ENCODE data around the gene SLIT1.

SLIT1 gene

GRCh38 chr10:97063271-97063982, 122.3 kb downstream of the SLIT1 start:
- DNase-seq (ENCODE audit: low spot score), result no peak

GRCh38 chr10:97062456-97062855, 123.3 kb downstream of the SLIT1 start:
- no peak for DNase-seq (ENCODE audit: low spot score)

DNA sequence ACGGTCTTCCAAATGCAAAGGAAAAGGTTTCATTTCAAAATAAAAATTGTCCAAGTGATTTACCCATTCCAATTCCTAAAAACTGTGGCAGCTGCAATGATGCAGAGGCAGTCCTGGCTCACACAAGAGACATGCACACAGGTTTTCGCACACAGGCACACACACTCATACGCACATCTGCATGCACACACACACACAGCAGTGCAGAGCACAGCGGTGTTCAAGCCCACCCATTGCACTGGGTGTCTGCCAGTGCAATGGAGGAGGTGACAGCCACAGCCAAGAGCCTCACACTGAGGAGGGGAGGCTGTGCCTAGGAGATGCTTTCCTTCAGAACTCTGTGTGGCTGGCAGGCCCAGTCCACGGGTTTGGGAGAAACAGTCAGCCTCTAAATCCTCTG, 123.7 kb downstream of the SLIT1 start:
- DNase-seq (ENCODE audit: low spot score), result no peak

GRCh38 chr10:97061423-97061822, 124.3 kb downstream of the SLIT1 start:
- no peak for DNase-seq (ENCODE audit: low spot score)

DNA sequence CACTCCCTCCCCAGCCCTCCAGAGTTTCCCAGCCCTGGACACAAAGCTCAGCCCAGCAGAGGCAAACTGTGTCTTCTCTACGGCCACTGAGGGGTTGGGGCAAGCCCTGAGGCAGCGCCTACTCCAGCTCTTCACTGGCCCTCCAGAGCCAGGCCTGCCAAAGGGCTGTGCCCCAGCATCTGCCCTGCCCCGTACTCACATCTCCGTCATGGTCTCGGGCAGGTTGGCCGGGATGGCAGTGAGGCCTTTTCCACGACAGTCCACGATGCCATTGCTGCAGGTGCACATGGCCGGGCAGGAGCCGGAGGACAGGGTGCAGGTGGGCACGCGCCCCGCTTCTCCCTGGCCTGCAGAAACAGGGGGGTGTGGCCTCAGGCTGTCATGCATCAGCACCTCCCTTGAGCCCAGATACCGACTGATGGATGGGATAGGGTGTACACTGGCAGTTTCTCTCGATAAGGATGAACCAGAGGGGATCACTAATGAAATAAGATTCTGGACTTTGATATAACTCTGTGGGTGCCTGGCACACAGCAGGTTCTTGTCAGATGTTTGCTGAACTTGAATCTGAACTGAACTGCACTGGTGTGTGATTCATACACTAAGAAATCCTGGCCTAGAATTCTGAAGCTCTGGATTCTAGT, 125.2 kb downstream of the SLIT1 start:
- no peak for DNase-seq (ENCODE audit: low spot score)

GRCh38 chr10:97059872-97060205, 125.9 kb downstream of the SLIT1 start:
- no peak for DNase-seq (ENCODE audit: low spot score)

- no peak for DNase-seq (ENCODE audit: low spot score)
These were observed 126.5 kb downstream of the SLIT1 start for GRCh38 chr10:97059006-97059871.

GRCh38 chr10:97058521-97058920, 127.2 kb downstream of the SLIT1 start:
- DNase-seq (ENCODE audit: low spot score), result no peak

DNA sequence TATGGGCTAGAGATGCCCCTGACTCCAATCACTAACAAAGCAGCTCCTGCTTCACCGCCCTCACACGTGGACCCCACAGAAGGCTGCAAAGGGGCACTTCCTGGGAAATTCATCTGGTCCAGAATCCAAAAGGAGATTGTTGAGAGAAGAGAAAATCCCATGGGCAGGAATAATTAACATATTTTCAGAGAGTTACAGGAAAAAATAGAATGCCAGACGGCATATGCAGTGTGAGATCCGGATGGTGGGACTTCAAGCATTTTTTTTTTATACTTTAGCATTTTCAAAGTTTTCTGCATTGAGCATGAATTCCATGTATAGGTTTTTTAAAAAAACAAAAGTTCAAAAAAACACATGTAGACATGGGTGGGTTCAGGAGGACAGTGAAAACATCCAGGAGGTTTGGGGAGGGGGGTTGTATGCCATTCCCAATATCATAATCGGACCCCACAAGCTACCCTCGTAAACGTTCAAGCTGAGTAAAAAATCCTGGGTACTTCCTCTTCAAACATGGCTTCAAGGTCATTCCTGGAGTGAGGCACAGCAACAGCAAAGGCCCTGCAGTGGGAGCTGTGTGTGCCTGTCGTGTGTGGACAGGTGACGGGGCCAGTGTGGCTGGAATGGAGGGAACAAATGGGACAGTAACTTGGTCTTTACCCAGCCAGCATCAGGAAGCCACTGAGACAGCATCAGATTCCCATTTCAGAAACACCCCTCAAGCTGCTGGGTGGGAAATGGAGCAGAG, 128.1 kb downstream of the SLIT1 start:
- no peak for DNase-seq (ENCODE audit: low spot score)

GRCh38 chr10:97056003-97056630, 129.6 kb downstream of the SLIT1 start:
- DNase-seq (ENCODE audit: low spot score), result peak; percentile 52

DNA sequence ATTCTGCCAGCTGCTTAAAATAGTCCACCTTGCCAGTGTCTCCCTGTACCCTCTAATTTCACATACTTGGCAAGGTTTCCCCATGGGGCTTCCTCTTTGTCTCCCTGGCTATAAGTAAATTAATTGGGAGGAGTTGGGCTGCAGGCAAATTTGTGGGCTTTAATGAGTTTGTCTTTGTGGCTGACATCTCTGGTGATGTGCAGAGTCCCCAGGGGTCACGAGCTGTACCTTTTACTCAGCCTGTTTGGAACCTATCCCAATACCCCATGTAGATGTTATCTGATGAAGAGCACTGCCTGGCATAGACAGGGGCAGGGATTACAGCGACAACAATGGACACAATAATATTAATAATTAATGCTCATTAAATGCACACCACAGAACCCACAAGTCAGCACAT, 132.5 kb downstream of the SLIT1 start:
- DNase-seq (ENCODE audit: low spot score), result no peak

GRCh38 chr10:97050956-97051496, 134.7 kb downstream of the SLIT1 start:
- no peak for DNase-seq (ENCODE audit: low spot score)

DNA sequence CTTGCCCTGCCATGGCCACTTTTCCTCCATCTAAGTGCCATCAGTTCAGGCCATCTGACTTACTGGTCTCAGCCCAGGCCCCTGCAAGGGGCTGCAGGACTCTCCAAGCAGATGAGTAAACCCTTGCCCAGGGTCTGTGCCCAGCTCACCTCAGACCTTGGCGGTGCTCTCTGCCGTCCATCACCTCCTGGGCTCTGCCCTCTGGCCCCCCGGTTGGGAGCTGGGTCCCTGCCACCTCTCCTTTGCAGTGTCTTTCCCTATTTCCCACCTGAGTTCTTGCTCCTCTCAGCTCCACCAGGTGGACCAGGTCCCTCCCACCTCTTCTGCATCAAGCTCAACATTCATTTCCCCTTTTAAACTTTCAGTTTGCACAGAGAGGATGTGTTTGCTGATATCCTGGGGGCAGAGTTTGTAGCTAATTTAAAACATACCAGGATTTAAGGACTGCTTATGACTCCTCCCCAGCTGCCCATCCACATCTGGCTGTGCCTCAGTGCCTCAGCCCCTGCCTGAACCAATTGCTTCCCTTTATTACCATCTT, 135.5 kb downstream of the SLIT1 start:
- no peak for DNase-seq (ENCODE audit: low spot score)

DNA sequence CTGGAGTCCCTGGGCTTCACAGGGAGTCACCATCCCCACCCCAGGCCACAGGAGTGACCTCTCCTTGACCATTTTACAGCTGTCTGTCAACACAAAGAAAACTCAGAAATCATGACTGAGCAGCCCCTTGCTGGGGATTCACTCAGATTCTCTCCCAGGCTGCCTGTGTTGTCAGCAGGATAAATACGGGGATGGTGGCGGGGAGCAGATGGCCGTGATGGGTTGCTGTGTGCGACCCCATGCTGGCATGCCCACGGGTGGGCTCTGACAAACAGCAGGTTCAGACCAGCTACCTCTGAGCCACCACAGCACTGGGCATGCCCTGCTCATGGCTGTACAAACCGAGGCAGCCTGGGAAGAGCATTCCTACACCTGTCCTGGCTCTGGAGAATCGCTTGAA, 136.1 kb downstream of the SLIT1 start:
- no peak for DNase-seq (ENCODE audit: low spot score)

GRCh38 chr10:97048649-97049427, 136.9 kb downstream of the SLIT1 start:
- DNase-seq (ENCODE audit: low spot score), result no peak

DNA sequence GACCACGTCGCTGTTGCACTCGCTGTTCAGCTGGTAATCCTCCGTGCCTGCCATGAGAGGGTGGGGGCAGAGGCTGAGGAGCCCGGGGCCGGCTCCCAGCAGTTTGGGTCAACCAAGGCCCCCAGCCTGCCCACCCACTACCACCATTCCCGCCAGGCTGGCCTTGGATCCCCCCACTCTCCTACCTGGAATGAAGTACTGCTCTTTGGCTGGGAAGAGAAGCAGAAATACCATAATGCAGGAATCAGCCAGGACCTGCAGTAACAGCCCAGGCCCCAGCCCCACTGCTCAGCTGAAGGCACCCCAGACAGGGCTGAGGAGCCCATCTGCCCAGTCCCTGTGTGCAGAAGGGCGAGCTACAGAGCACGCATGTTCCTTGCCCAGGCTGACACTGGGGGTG, 138.0 kb downstream of the SLIT1 start:
- no peak for DNase-seq (ENCODE audit: low spot score)

DNA sequence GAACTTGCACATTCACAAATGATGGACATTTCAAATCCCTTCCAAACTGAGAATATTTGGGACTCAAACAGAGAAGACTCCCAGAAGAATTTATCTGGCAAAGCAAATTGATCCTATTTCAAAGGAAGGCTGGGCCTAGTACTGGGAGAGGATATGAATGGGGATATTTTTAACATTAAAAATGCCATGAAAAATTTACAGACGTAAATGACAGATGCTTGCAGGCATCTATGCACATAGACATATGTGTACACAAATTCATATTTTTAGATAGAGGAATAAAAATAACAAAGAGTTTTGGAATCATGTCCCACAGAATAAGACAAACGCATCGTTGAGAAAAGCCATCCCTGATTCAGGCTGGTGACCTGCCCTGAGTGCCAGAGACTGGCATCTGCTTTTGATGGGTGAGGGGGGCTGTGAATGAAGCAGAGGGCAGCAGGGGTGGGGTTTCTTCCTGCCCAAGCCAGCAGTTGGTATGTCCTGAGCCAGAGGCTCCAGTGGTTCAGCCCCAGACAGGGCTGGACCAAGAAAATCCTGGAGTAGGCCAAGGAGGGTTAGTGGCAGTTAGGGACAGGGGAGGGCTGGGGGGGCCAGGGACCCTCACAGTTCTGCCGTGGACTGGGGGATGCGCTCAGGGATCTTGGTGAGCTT, 138.5 kb downstream of the SLIT1 start:
- DNase-seq (ENCODE audit: low spot score), result no peak

GRCh38 chr10:97046456-97047082, 139.2 kb downstream of the SLIT1 start:
- no peak for DNase-seq (ENCODE audit: low spot score)

DNA sequence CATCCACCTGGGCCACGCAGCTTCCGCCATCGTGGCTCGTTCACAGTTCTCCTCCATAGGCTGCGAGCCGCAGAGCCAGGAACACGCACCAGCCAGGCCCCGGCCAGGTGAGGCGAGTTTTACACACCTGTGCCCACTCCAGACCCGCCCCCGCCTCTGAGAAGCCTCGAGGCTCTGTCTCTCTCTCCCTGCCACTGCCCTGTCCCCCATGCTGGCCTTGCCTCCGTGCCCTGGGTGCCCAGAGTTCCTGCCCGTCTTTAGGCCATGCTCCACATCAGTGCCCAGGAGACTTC, 142.2 kb downstream of the SLIT1 start:
- DNase-seq (ENCODE audit: low spot score), result no peak

All from HuH-7 (cell line).